Fibroblast of the aortic adventitia (primary cell): ENCODE results near the gene POU2AF1. TPM values are rescaled to one million over a fixed set of nuclear protein-coding genes. Genes with fewer than 3 reads are reported as not detected.

ENCODE experiments used
- DNase-seq: peaks from one replicate; pipeline ENCODE4 v3.0.0-alpha.2; 2010; ENCODE audit warnings: low read depth
- H3K4me3 ChIP-seq: 2 replicates; pipeline ENCODE4 v1.5.1; 2011; ENCODE audit warnings: low read depth, mild to moderate bottlenecking, control low read depth, low read length, moderate library complexity
- CTCF ChIP-seq: IDR thresholded peaks from 2 replicates; pipeline ENCODE4 v1.5.1; 2011; ENCODE audit warnings: mild to moderate bottlenecking, low read length, control low read depth, inconsistent platforms; ENCODE audit not compliant: insufficient read depth
- total RNA-seq: library from RNA; depleted of rRNA; stranded (reverse); fragments of >200 nt; gene quantifications from 2 replicates; pipeline ENCODE4 v1.2.3, GENCODE V29; 2012; ENCODE audit warnings: low replicate concordance

Gene POU2AF1
- total RNA-seq, 1 donor, result not detected

- no peak overlapping the region for H3K4me3 ChIP-seq
- no peak for TF ChIP-seq CTCF
- no peak for DNase-seq
Observed at GRCh38 chr11:111379602-111380136, 594 bp upstream of the POU2AF1 start.

- no peak overlapping the region for H3K4me3 ChIP-seq
- no peak for DNase-seq
- TF ChIP-seq CTCF, result no peak
Observed at GRCh38 chr11:111378185-111378860, 752 bp downstream of the POU2AF1 start.

- no peak overlapping the region for H3K4me3 ChIP-seq
- no peak for TF ChIP-seq CTCF
- DNase-seq, result no peak
Observed at GRCh38 chr11:111376181-111376871, 2.7 kb downstream of the POU2AF1 start.

- TF ChIP-seq CTCF, result no peak
- DNase-seq, result no peak
- H3K4me3 ChIP-seq, result no peak overlapping the region
Observed at GRCh38 chr11:111373590-111373989, 5.5 kb downstream of the POU2AF1 start.

GRCh38 chr11:111372538-111372937 lies 6.5 kb downstream of the POU2AF1 start:
- no peak overlapping the region for H3K4me3 ChIP-seq
- TF ChIP-seq CTCF, result no peak
- no peak for DNase-seq

GRCh38 chr11:111370902-111371578 lies 8.0 kb downstream of the POU2AF1 start:
- no peak overlapping the region for H3K4me3 ChIP-seq
- TF ChIP-seq CTCF, result no peak
- no peak for DNase-seq
